ENCODE measurements around the gene SLC22A5.
A peak's percentile ranks its signal among the peaks of the same experiment; 100 is the strongest.

The SLC22A5 gene

GRCh38 chr5:132372542-132372941 lies 3.0 kb downstream of the SLC22A5 start:
- no peak for DNase-seq
- TF ChIP-seq POLR2A (IDR thresholded peaks at IDR 0.05; ENCODE audit: low read length), result no peak
- no peak for TF ChIP-seq GATA1 (IDR thresholded peaks at IDR 0.05; ENCODE audit: low read depth, low read length)

GRCh38 chr5:132375957-132376356 lies 6.4 kb downstream of the SLC22A5 start:
- TF ChIP-seq POLR2A (IDR thresholded peaks at IDR 0.05; ENCODE audit: low read length) (no peak), GATA1 (IDR thresholded peaks at IDR 0.05; ENCODE audit: low read depth, low read length) (no peak)
- DNase-seq, result no peak

GRCh38 chr5:132376694-132377641 lies 7.5 kb downstream of the SLC22A5 start:
- TF ChIP-seq GATA1 (IDR thresholded peaks at IDR 0.05; ENCODE audit: low read depth, low read length) (no peak), POLR2A (IDR thresholded peaks at IDR 0.05; ENCODE audit: low read length) (no peak)
- DNase-seq, result no peak

- TF ChIP-seq POLR2A (IDR thresholded peaks at IDR 0.05; ENCODE audit: low read length) (no peak), GATA1 (IDR thresholded peaks at IDR 0.05; ENCODE audit: low read depth, low read length) (no peak)
- no peak for DNase-seq
Measured at GRCh38 chr5:132377738-132378137, 8.2 kb downstream of the SLC22A5 start.

GRCh38 chr5:132378580-132378979 lies 9.1 kb downstream of the SLC22A5 start:
- DNase-seq, result no peak
- TF ChIP-seq POLR2A (IDR thresholded peaks at IDR 0.05; ENCODE audit: low read length), result no peak
- no peak for TF ChIP-seq GATA1 (IDR thresholded peaks at IDR 0.05; ENCODE audit: low read depth, low read length)

- no peak for DNase-seq
- no peak for TF ChIP-seq GATA1 (IDR thresholded peaks at IDR 0.05; ENCODE audit: low read depth, low read length)
- no peak for TF ChIP-seq POLR2A (IDR thresholded peaks at IDR 0.05; ENCODE audit: low read length)
Measured at GRCh38 chr5:132380047-132380446, 10.5 kb downstream of the SLC22A5 start.

GRCh38 chr5:132380741-132381140 lies 11.2 kb downstream of the SLC22A5 start:
- TF ChIP-seq POLR2A (IDR thresholded peaks at IDR 0.05; ENCODE audit: low read length) (no peak), GATA1 (IDR thresholded peaks at IDR 0.05; ENCODE audit: low read depth, low read length) (no peak)
- DNase-seq, result no peak

- no peak for TF ChIP-seq GATA1 (IDR thresholded peaks at IDR 0.05; ENCODE audit: low read depth, low read length)
- TF ChIP-seq POLR2A (IDR thresholded peaks at IDR 0.05; ENCODE audit: low read length), result no peak
Measured at GRCh38 chr5:132381614-132382013, 12.1 kb downstream of the SLC22A5 start.

GRCh38 chr5:132383261-132383660 lies 13.8 kb downstream of the SLC22A5 start:
- DNase-seq, result no peak
- TF ChIP-seq GATA1 (IDR thresholded peaks at IDR 0.05; ENCODE audit: low read depth, low read length) (no peak), POLR2A (IDR thresholded peaks at IDR 0.05; ENCODE audit: low read length) (no peak)

More at GRCh38 chr5:132381614-132382013, 12.1 kb downstream of the SLC22A5 start:
- no peak for DNase-seq

- no peak for DNase-seq
- TF ChIP-seq POLR2A (IDR thresholded peaks at IDR 0.05; ENCODE audit: low read length), result no peak
- TF ChIP-seq GATA1 (IDR thresholded peaks at IDR 0.05; ENCODE audit: low read depth, low read length), result no peak
Measured at GRCh38 chr5:132383984-132384383, 14.5 kb downstream of the SLC22A5 start.

- DNase-seq, result peak in 1 of 2 experiments; percentile 23
- TF ChIP-seq POLR2A (IDR thresholded peaks at IDR 0.05; ENCODE audit: low read length) (no peak), GATA1 (IDR thresholded peaks at IDR 0.05; ENCODE audit: low read depth, low read length) (no peak)
Measured at GRCh38 chr5:132384506-132385050, 15.1 kb downstream of the SLC22A5 start.

- peak; percentile 55 to 76 for DNase-seq
- TF ChIP-seq GATA1 (IDR thresholded peaks at IDR 0.05; ENCODE audit: low read depth, low read length), result no peak
- no peak for TF ChIP-seq POLR2A (IDR thresholded peaks at IDR 0.05; ENCODE audit: low read length)
Measured at GRCh38 chr5:132385326-132386105, 16.0 kb downstream of the SLC22A5 start.

- TF ChIP-seq POLR2A (IDR thresholded peaks at IDR 0.05; ENCODE audit: low read length) (no peak), GATA1 (IDR thresholded peaks at IDR 0.05; ENCODE audit: low read depth, low read length) (no peak)
- DNase-seq, result peak; percentile 72 to 84
Measured at GRCh38 chr5:132386644-132387286, 17.3 kb downstream of the SLC22A5 start.

Data from erythroblast (primary cell).